GM12865 (cell line): ENCODE data around the gene PLXNB2.
A peak's percentile ranks its signal among the peaks of the same experiment; 100 is the strongest.

Source experiments
- DNase-seq: peaks from one replicate; pipeline ENCODE4 v3.0.0; 2010; ENCODE audit warnings: low read depth
- H3K4me3 ChIP-seq: 2 replicates; pipeline ENCODE4 v1.5.1; 2011; ENCODE audit warnings: mild to moderate bottlenecking, low read depth, low read length, control low read depth
- TF ChIP-seq, protein P1 (sequence below): IDR thresholded peaks from 2 replicates; pipeline ENCODE4 v1.5.1; 2011; ENCODE audit warnings: low read length, control low read depth, low read depth, inconsistent platforms; ENCODE audit not compliant: insufficient read depth; ENCODE audit errors: missing control alignments

The PLXNB2 gene

DNA sequence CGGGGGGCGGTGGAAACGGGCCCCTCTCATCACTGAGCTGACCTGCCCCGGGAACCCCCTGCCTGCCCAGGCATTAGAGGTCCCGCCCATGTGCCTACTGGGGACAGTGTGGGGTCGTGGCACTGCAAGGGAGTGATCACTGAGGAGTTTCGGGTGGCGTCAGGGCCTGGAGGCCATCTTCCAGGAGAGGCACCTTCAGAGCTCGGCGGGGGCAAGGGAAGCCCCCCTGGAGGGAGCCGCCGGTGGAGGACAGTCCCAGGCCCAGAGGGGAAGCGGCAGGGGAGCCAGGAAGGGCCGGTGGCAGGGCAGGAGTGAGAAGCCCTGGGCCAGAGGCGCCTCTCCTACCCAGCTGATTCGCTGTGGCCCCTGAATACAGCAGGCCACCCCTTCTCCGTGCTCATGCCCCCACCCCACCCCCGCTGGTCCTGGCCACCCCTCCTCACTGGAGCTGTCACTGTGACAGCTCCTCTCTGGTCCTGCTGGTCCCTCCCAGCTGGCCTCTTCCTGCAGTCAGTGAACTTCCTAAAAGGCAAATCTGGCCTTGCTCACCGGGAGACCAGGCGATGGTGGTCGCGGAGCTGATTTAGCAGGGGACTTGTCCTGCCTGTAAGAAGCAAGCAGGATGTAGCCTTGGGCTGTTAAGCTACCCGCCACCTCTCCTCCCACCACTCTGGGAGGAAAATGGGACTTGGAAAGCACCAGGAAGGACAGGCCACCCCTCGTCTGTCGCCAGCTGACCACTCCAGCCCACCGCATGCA lies 35.2 kb downstream of the PLXNB2 start:
- H3K4me3 ChIP-seq = no peak overlapping the region
- TF ChIP-seq, protein P1, sequence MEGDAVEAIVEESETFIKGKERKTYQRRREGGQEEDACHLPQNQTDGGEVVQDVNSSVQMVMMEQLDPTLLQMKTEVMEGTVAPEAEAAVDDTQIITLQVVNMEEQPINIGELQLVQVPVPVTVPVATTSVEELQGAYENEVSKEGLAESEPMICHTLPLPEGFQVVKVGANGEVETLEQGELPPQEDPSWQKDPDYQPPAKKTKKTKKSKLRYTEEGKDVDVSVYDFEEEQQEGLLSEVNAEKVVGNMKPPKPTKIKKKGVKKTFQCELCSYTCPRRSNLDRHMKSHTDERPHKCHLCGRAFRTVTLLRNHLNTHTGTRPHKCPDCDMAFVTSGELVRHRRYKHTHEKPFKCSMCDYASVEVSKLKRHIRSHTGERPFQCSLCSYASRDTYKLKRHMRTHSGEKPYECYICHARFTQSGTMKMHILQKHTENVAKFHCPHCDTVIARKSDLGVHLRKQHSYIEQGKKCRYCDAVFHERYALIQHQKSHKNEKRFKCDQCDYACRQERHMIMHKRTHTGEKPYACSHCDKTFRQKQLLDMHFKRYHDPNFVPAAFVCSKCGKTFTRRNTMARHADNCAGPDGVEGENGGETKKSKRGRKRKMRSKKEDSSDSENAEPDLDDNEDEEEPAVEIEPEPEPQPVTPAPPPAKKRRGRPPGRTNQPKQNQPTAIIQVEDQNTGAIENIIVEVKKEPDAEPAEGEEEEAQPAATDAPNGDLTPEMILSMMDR = no peak
- DNase-seq = no peak

GRCh38 chr22:50271519-50271970 lies 35.9 kb downstream of the PLXNB2 start:
- H3K4me3 ChIP-seq = peak overlapping the region; percentile 64
- TF ChIP-seq, protein P1 = peak; percentile 28
- DNase-seq = peak; percentile 72

- DNase-seq = peak; percentile 76
- peak overlapping the region; percentile 64 for H3K4me3 ChIP-seq
- TF ChIP-seq, protein P1 = no peak
Observed at GRCh38 chr22:50270666-50271394, 36.6 kb downstream of the PLXNB2 start.

DNA sequence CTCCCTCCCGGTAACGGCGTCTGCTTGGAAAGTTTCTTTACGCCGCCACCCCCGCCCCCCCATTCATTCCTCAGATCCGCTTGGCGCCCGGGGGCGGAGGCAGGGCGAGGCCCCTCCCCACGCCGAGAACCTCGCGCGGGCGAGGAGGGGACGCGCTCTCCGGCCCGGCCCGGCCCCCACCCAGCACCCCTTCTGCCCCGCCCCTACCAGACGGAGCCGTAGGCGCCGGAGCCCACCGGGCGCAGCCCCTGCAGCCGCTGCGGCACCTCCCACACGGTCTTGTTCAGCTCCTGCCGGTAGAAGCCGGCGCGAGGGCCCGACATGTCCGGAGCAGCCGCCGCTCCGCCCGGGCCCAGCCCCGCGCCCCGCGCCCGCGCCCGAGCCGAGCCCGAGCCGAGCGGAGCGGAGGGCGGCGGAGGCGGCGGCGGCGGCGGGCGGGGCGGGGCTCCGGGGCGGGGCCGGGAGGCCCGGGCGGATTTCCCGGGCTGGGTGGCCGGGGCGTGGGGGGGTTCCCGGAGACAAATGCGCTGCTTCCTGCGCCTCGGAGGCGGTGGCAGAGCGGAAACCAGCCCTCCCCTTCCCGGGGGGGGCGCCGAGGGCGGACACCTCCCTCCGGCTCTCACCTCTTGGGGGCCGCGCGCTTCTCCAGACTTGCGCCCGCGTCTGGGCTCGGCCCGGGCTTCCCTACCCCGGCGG lies 37.3 kb downstream of the PLXNB2 start, which contains the start of gene MAPK11:
Gene MAPK11 (minus strand): TSS at position 411 of the 696 bp plus-strand sequence. CDS start 88 bp downstream, at position 323.
- peak within 1 kb of the TSS; percentile 64 for H3K4me3 ChIP-seq
- TF ChIP-seq, protein P1 = no peak
- DNase-seq = peak; percentile 77

- DNase-seq = no peak
- peak overlapping the region; percentile 64 for H3K4me3 ChIP-seq
- TF ChIP-seq, protein P1 = no peak
Observed at GRCh38 chr22:50269573-50269969, 37.9 kb downstream of the PLXNB2 start.

- TF ChIP-seq, protein P1 = no peak
- DNase-seq = no peak
- H3K4me3 ChIP-seq = no peak overlapping the region
Observed at GRCh38 chr22:50268655-50269113, 38.8 kb downstream of the PLXNB2 start.
